Skeletal muscle cell (primary cell): Measurements from ENCODE around the gene ZNF25.
"Not testable (repeated sequence)": the region's sequence is repeated elsewhere in the genome, so short reads cannot be mapped to it uniquely, and the experiment has no call there.

Source experiments
- DNase-seq: peaks from one replicate; pipeline ENCODE4 v3.0.0-alpha.2; 2010; ENCODE audit warnings: low read depth
- H3K4me3 ChIP-seq: 2 replicates; pipeline ENCODE4 v1.5.1; 2011; ENCODE audit warnings: low read depth, mild to moderate bottlenecking, control low read depth, low read length, moderate library complexity

ZNF25 gene

GRCh38 chr10:37952043-37952755 lies 24.2 kb downstream of the ZNF25 start:
- no peak overlapping the region for H3K4me3 ChIP-seq
- DNase-seq: no peak

GRCh38 chr10:37948210-37948609 lies 28.2 kb downstream of the ZNF25 start:
- no peak for DNase-seq
- H3K4me3 ChIP-seq: no peak overlapping the region

- no peak for DNase-seq
- H3K4me3 ChIP-seq: no peak overlapping the region
Observed at GRCh38 chr10:37947526-37947925, 28.9 kb downstream of the ZNF25 start.

- no peak overlapping the region for H3K4me3 ChIP-seq
- no peak for DNase-seq
Observed at GRCh38 chr10:37937864-37938263, 38.6 kb downstream of the ZNF25 start.

- H3K4me3 ChIP-seq: no peak overlapping the region
- no peak for DNase-seq
Observed at GRCh38 chr10:37934791-37935190, 41.7 kb downstream of the ZNF25 start.

GRCh38 chr10:37930423-37930822 lies 46.0 kb downstream of the ZNF25 start:
- no peak for DNase-seq
- no peak overlapping the region for H3K4me3 ChIP-seq

- DNase-seq: not testable (repeated sequence)
Observed at GRCh38 chr10:37908165-37908564, 68.3 kb downstream of the ZNF25 start.

GRCh38 chr10:37906382-37906781 lies 70.1 kb downstream of the ZNF25 start:
- H3K4me3 ChIP-seq: no peak overlapping the region
- no peak for DNase-seq

More at GRCh38 chr10:37908165-37908564, 68.3 kb downstream of the ZNF25 start:
- not testable (repeated sequence) for H3K4me3 ChIP-seq
